HepG2 (cell line): ENCODE data around the gene USP10. TPM values are rescaled to one million over a fixed set of nuclear protein-coding genes. Genes with fewer than 3 reads are reported as not detected.

Experiments
- ATAC-seq: fragments of 200-7000 bp; cut with Tn5 transposase; 3 replicates; pipeline ENCODE4 v1.9.1; 2020; ENCODE audit warnings: mild to moderate bottlenecking, moderate library complexity
- BruUV-seq: library from RNA; stranded (reverse); fragments of 400-500 nt; replicated peaks from 2 replicates; lab custom pipeline; 2021; lab: Mats Ljungman, UMichigan
- CTCF ChIA-PET: fragments of 300-600 bp; formaldehyde crosslinking; extraction: SDS; loops from one replicate; lab custom pipeline; 2021; ENCODE audit warnings: low total read pairs, inconsistent platforms, low intra/inter-chr PET ratio; lab: Yijun Ruan, JAX
- POLR2A ChIA-PET: fragments of 350-600 bp; sonication (Branson Sonifier 250); formaldehyde crosslinking; loops from one replicate; lab custom pipeline; 2020; ENCODE audit warnings: antibody characterized with exemption, inconsistent platforms; lab: Yijun Ruan, JAX
- DNase-seq: peaks from one replicate; pipeline ENCODE4 v3.0.0-alpha.2; 2015; ENCODE audit warnings: low spot score
- FAIRE-seq: peaks from 3 replicates; lab custom pipeline; 2011; peaks lifted over from hg19 to GRCh38; lab: Jason Lieb, UNC
- H2AFZ ChIP-seq: one replicate; pipeline ENCODE4 v1.6.1; 2011; ENCODE audit warnings: low read length, inconsistent platforms
- H3K27ac ChIP-seq: fragments of 300-600 bp; 3 replicates; pipeline ENCODE4 v1.8.0; 2011; ENCODE audit warnings: mixed run types, mild to moderate bottlenecking, mixed read lengths, low read length, inconsistent platforms; ENCODE audit not compliant: insufficient read depth; ENCODE audit errors: extremely low read length
- H3K27me3 ChIP-seq, 2 experiments: fragments of 200-600 bp in 1 of 2; 2 replicates in 1 of 2; 3 replicates in 1 of 2; pipeline versions ENCODE4 v1.6.0 to v1.8.0; 2011; ENCODE audit warnings: low read length in 2 of 2, mild to moderate bottlenecking in 2 of 2, moderate library complexity in 2 of 2, inconsistent platforms in 1 of 2; ENCODE audit not compliant: insufficient read depth in 2 of 2, control insufficient read depth in 1 of 2
- H3K36me3 ChIP-seq, 2 experiments: fragments of 200-600 bp in 1 of 2; replicated peaks in 1 of 2; 2 replicates in 1 of 2; 3 replicates in 1 of 2; pipeline versions ENCODE4 v1.5.1 to v1.8.0; 2011; ENCODE audit warnings: low read length in 2 of 2, inconsistent platforms in 1 of 2; ENCODE audit not compliant: insufficient read depth in 2 of 2, control insufficient read depth in 1 of 2
- H3K4me1 ChIP-seq: 2 replicates; pipeline ENCODE4 v1.5.1; 2012; ENCODE audit warnings: low read length, inconsistent platforms; ENCODE audit not compliant: insufficient read depth
- H3K4me2 ChIP-seq: 2 replicates; pipeline ENCODE4 v1.6.0; 2011; ENCODE audit warnings: low read depth, low read length, inconsistent platforms
- H3K4me3 ChIP-seq, 3 experiments: fragments of 200-600 bp in 1 of 3; sonication (generic), shearing (Covaris generic) in 1 of 3; replicated peaks in 1 of 3; 2 replicates each; pipeline ENCODE4 v1.5.1; 2011 to 2016; ENCODE audit warnings: low read length in 3 of 3, inconsistent platforms in 2 of 3, low read depth in 2 of 3, mild to moderate bottlenecking in 2 of 3, control low read depth in 1 of 3, mixed read lengths in 1 of 3; ENCODE audit not compliant: insufficient read depth in 1 of 3
- H3K79me2 ChIP-seq: one replicate; pipeline ENCODE4 v1.6.1; 2011; ENCODE audit warnings: low read length, inconsistent platforms; ENCODE audit not compliant: insufficient read depth
- H3K9ac ChIP-seq: 2 replicates; pipeline ENCODE4 v1.6.0; 2011; ENCODE audit warnings: mild to moderate bottlenecking, low read depth, low read length, inconsistent platforms; ENCODE audit not compliant: insufficient read depth
- H3K9me3 ChIP-seq: 2 replicates; pipeline ENCODE4 v1.5.1; 2012; ENCODE audit warnings: mild to moderate bottlenecking, low read length
- H4K20me1 ChIP-seq: 2 replicates; pipeline ENCODE4 v1.6.0; 2011; ENCODE audit warnings: inconsistent platforms, mild to moderate bottlenecking, low read length, moderate library complexity; ENCODE audit not compliant: insufficient read depth
- ARNT ChIP-seq: fragments of 450-650 bp; IDR thresholded peaks from 2 replicates; pipeline ENCODE4 v1.6.1; 2017
- BCL6 ChIP-seq: IDR thresholded peaks from 2 replicates; pipeline ENCODE4 v1.6.1; 2016; ENCODE audit warnings: missing genetic modification reagents, missing compliant biosample characterization
- FOXK2 ChIP-seq: fragments of 450-650 bp; IDR thresholded peaks from 2 replicates; pipeline ENCODE4 v1.6.1; 2016
- FOXM1 ChIP-seq: sonication (generic); formaldehyde crosslinking; IDR thresholded peaks from 2 replicates; pipeline ENCODE4 v1.5.0; 2020; ENCODE audit warnings: missing genetic modification reagents
- MYC ChIP-seq: sonication (generic); formaldehyde crosslinking; IDR thresholded peaks from 2 replicates; pipeline ENCODE4 v1.9.0; 2021; ENCODE audit warnings: missing genetic modification reagents, borderline replicate concordance
- NCOR1 ChIP-seq: fragments of 200-600 bp; sonication (generic); IDR thresholded peaks from 2 replicates; pipeline ENCODE4 v1.7.0; 2017; ENCODE audit warnings: antibody characterized with exemption, low read length, borderline replicate concordance
- NFE2 ChIP-seq: sonication (generic); formaldehyde crosslinking; IDR thresholded peaks from 2 replicates; pipeline ENCODE4 v1.4.0; 2020; ENCODE audit warnings: missing genetic modification reagents
- PCBP1 ChIP-seq: fragments of 200-400 bp; formaldehyde crosslinking; IDR thresholded peaks from 2 replicates; pipeline ENCODE4 v1.6.1; 2017; ENCODE audit warnings: mild to moderate bottlenecking, low read depth, low read length, borderline replicate concordance
- PHF21A ChIP-seq: sonication (generic); formaldehyde crosslinking; IDR thresholded peaks from 2 replicates; pipeline ENCODE4 v1.5.0; 2020; ENCODE audit warnings: mild to moderate bottlenecking, missing genetic modification reagents
- POLR2A ChIP-seq, 2 experiments: IDR thresholded peaks; 2 replicates each; pipeline ENCODE4 v1.6.1; 2011; ENCODE audit warnings: low read depth in 2 of 2, low read length in 2 of 2, mild to moderate bottlenecking in 1 of 2, moderate library complexity in 1 of 2; ENCODE audit not compliant: insufficient read depth in 1 of 2
- POLR2AphosphoS2 ChIP-seq: IDR thresholded peaks from 2 replicates; pipeline ENCODE4 v1.6.1; 2011; ENCODE audit warnings: low read depth, low read length, improper control_type of control experiment
- TCF7 ChIP-seq: sonication (generic); IDR thresholded peaks from 2 replicates; pipeline ENCODE4 v1.6.1; 2016; ENCODE audit warnings: antibody characterized with exemption, low read depth
- ZNF530 ChIP-seq: sonication (generic); formaldehyde crosslinking; IDR thresholded peaks from 2 replicates; pipeline ENCODE4 v1.5.0; 2020; ENCODE audit warnings: low read depth, mild to moderate bottlenecking, missing genetic modification reagents
- ZNF720 ChIP-seq: sonication (generic); formaldehyde crosslinking; IDR thresholded peaks from 2 replicates; pipeline ENCODE4 v1.4.0; 2020; ENCODE audit warnings: missing genetic modification reagents
- ZNF724P ChIP-seq: sonication (generic); formaldehyde crosslinking; IDR thresholded peaks from 2 replicates; pipeline ENCODE4 v1.8.0; 2022; ENCODE audit warnings: missing genetic modification reagents, borderline replicate concordance
- ZNF766 ChIP-seq: sonication (generic); formaldehyde crosslinking; IDR thresholded peaks from 2 replicates; pipeline ENCODE4 v1.5.0; 2020; ENCODE audit warnings: missing genetic modification reagents, borderline replicate concordance
- ZSCAN9 ChIP-seq: IDR thresholded peaks from 2 replicates; pipeline ENCODE4 v1.6.1; 2016; ENCODE audit warnings: borderline replicate concordance
- WGBS: methylation state at CpG from one replicate; pipeline ENCODE4 v1.1.6; 2017; ENCODE audit warnings: low lambda C conversion rate; 5-methylcytosine and 5-hydroxymethylcytosine counted together
- in situ Hi-C: cut with HindIII; loops from 2 replicates; pipeline ENCODE4 v1.10.0; 2017; ENCODE audit warnings: low pct_unique_long_range_greater_than_20kb; ENCODE audit not compliant: extremely low pct_ligation_motif_present
- intact Hi-C: fragments of 100-400 bp; cut with micrococcal nuclease; formaldehyde crosslinking; loops from one replicate; pipeline ENCODE4 v1.10.0; 2022; ENCODE audit not compliant: unreplicated experiment
- polyA plus RNA-seq, 8 experiments: library from polyadenylated mRNA; depleted of rRNA in 3 of 8; stranded (reverse) in 7 of 8; unstranded in 1 of 8; fragments of >200 nt; fragmentation: Illumina TruSeq in 4 of 8; extraction: Trizol in 4 of 8; gene quantifications; 2 replicates each; pipeline versions ENCODE4 v1.2.1 to v1.2.3, GENCODE V29; 2011 to 2016; ENCODE audit warnings: low read depth in 4 of 8, missing spikeins in 1 of 8, mixed read lengths in 1 of 8; ENCODE audit not compliant: insufficient read depth in 1 of 8
- total RNA-seq, 5 experiments: library from RNA; depleted of rRNA; stranded (reverse); fragments of >200 nt; fragmentation: Illumina TruSeq; extraction: Trizol; gene quantifications; 2 replicates each; pipeline ENCODE4 v1.2.3, GENCODE V29; 2016; ENCODE audit warnings: low read depth in 1 of 5
- TF ChIP-seq, protein P1 (sequence below): sonication (generic); formaldehyde crosslinking; IDR thresholded peaks from 2 replicates; pipeline ENCODE4 v1.8.1; 2023; ENCODE audit warnings: missing genetic modification reagents, inconsistent platforms, borderline replicate concordance
- TF ChIP-seq, protein P2 (sequence below): sonication (generic); formaldehyde crosslinking; IDR thresholded peaks from 2 replicates; pipeline ENCODE4 v1.8.1; 2023; ENCODE audit warnings: mild to moderate bottlenecking, missing genetic modification reagents
- TF ChIP-seq, protein P3 (sequence below): IDR thresholded peaks from 2 replicates; pipeline ENCODE4 v1.6.1; 2016; ENCODE audit warnings: missing compliant biosample characterization, missing genetic modification reagents, borderline replicate concordance

Gene USP10
- total and polyA plus RNA-seq, 2 of the 13 experiments (the other 11 are each of a cell fraction or from before 2014, with no cell fraction given), result 79.1 to 122 TPM

- H3K27ac ChIP-seq, result no peak overlapping the region
- BruUV-seq, result no TSS peak
- DNase-seq (no peak), FAIRE-seq (no peak)
- H3K9ac ChIP-seq, result no peak overlapping the region
- no peaks in the 10 kb centered on the region for H4K20me1 ChIP-seq
- no peaks in the 10 kb centered on the region for H3K79me2 ChIP-seq
- CTCF ChIA-PET, result no interaction called here
- in situ Hi-C loops (no loop called here), intact Hi-C loops (no loop called here)
- 78% methylated on average over 11 of the region's 11 CpGs for WGBS
- no peaks in the 10 kb centered on the region for H3K27me3 ChIP-seq
- POLR2A ChIA-PET, result no interaction called here
- H3K4me3 ChIP-seq, result no peak overlapping the region
- H3K9me3 ChIP-seq, result no peaks in the 10 kb centered on the region
- H3K4me1 ChIP-seq, result peaks cover 19% of the 10 kb centered on the region; the same call in 1 of the 2 replicates
- no peaks in the 10 kb centered on the region for H3K36me3 ChIP-seq
- no peak for TF ChIP-seq ARNT
- TF ChIP-seq BCL6 (CRISPR knock-in tag), result no peak
- no peak for TF ChIP-seq ZNF724P (CRISPR knock-in tag)
- no peak for TF ChIP-seq POLR2AphosphoS2
- TF ChIP-seq, protein P1, sequence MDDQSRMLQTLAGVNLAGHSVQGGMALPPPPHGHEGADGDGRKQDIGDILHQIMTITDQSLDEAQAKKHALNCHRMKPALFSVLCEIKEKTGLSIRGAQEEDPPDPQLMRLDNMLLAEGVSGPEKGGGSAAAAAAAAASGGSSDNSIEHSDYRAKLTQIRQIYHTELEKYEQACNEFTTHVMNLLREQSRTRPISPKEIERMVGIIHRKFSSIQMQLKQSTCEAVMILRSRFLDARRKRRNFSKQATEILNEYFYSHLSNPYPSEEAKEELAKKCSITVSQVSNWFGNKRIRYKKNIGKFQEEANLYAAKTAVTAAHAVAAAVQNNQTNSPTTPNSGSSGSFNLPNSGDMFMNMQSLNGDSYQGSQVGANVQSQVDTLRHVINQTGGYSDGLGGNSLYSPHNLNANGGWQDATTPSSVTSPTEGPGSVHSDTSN, result no peak
- TF ChIP-seq ZSCAN9 (CRISPR knock-in tag), result no peak
- TF ChIP-seq, all 625 proteins: peak for 0
- no peak overlapping the region for H3K4me2 ChIP-seq
- no peak for ATAC-seq
- H2AFZ ChIP-seq, result no peak overlapping the region
Measured at GRCh38 chr16:84789431-84789830, 89.6 kb downstream of the USP10 start.

DNA sequence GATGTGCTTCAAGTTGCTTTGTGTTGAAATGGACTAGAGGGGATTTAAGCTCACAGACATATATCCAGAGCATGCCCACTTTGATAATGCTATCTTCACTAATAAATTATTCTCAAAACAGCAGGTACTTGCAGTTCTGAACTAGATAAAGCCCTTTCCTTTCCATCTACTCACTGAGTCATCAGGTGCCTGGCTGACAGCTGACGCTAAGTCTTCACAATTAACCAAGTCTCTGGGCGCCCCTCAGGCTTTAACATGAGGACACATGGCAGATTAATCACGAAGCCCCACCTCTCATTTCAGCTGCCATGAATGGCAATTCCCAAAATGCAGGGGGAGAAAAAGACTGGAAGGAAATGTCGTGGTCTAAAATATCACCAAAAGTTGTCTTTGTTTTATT is 90.5 kb downstream of the USP10 start:
- no peak for ATAC-seq
- H3K4me1 ChIP-seq, result peaks cover 19% of the 10 kb centered on the region; the same call in 1 of the 2 replicates
- no TSS peak for BruUV-seq
- FAIRE-seq, result no peak
- no peaks in the 10 kb centered on the region for H4K20me1 ChIP-seq
- no peak for DNase-seq
- H3K27ac ChIP-seq, result no peak overlapping the region
- WGBS, result 88% methylated on average over 4 of the region's 4 CpGs
- H3K36me3 ChIP-seq, result no peaks in the 10 kb centered on the region
- H3K27me3 ChIP-seq, result no peaks in the 10 kb centered on the region
- CTCF ChIA-PET, result no interaction called here
- H2AFZ ChIP-seq, result no peak overlapping the region
- no peak overlapping the region for H3K4me2 ChIP-seq
- POLR2A ChIA-PET, result no interaction called here
- no peaks in the 10 kb centered on the region for H3K9me3 ChIP-seq
- in situ Hi-C loops, result no loop called here
- H3K79me2 ChIP-seq, result no peaks in the 10 kb centered on the region
- no peak overlapping the region for H3K4me3 ChIP-seq
- no peak overlapping the region for H3K9ac ChIP-seq
- intact Hi-C loops, result no loop called here
- no peak for TF ChIP-seq MYC (CRISPR knock-in tag)
- no peak for TF ChIP-seq FOXM1 (CRISPR knock-in tag)
- TF ChIP-seq, protein P2, sequence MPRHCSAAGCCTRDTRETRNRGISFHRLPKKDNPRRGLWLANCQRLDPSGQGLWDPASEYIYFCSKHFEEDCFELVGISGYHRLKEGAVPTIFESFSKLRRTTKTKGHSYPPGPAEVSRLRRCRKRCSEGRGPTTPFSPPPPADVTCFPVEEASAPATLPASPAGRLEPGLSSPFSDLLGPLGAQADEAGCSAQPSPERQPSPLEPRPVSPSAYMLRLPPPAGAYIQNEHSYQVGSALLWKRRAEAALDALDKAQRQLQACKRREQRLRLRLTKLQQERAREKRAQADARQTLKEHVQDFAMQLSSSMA (CRISPR knock-in tag), result no peak
- TF ChIP-seq ZNF530 (CRISPR knock-in tag), result no peak
- TF ChIP-seq NCOR1, result no peak
- TF ChIP-seq, protein P3, sequence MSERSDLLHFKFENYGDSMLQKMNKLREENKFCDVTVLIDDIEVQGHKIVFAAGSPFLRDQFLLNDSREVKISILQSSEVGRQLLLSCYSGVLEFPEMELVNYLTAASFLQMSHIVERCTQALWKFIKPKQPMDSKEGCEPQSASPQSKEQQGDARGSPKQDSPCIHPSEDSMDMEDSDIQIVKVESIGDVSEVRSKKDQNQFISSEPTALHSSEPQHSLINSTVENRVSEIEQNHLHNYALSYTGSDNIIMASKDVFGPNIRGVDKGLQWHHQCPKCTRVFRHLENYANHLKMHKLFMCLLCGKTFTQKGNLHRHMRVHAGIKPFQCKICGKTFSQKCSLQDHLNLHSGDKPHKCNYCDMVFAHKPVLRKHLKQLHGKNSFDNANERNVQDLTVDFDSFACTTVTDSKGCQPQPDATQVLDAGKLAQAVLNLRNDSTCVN (CRISPR knock-in tag), result no peak
- TF ChIP-seq PHF21A (CRISPR knock-in tag), result no peak
- no peak for TF ChIP-seq FOXK2
- no peak for TF ChIP-seq ZNF720 (CRISPR knock-in tag)
- no peak for TF ChIP-seq ZNF766 (CRISPR knock-in tag)
- TF ChIP-seq NFE2 (CRISPR knock-in tag), result no peak
- TF ChIP-seq POLR2A (IDR thresholded peaks at IDR 0.05; ENCODE audit: insufficient read depth in 1 of 2, low read depth in 2 of 2, low read length in 2 of 2), result no peak
- no peak for TF ChIP-seq TCF7
- no peak for TF ChIP-seq PCBP1
